Gastrocnemius medialis (tissue), 4 donors: ENCODE results near the gene EVL.

Experiments
- CTCF ChIP-seq, 5 experiments: fragments of 450-650 bp in 3 of 5; fragments of 200-600 bp in 2 of 5; sonication (generic) in 2 of 5; IDR thresholded peaks in 4 of 5; conservative IDR thresholded peaks in 1 of 5; 1 replicate in 4 of 5; 2 replicates in 1 of 5; pipeline ENCODE4 v1.5.1; 2016 to 2019; ENCODE audit warnings: antibody characterized with exemption in 5 of 5, mild to moderate bottlenecking in 3 of 5, moderate library complexity in 3 of 5
- POLR2A ChIP-seq, 2 donors: fragments of 450-650 bp; IDR thresholded peaks; one replicate each; pipeline ENCODE4 v1.6.1; 2017; ENCODE audit warnings: antibody characterized with exemption in 2 of 2, mild to moderate bottlenecking in 2 of 2, moderate library complexity in 2 of 2

GRCh38 chr14:100192250-100192671, 127.0 kb downstream of the EVL start:
- TF ChIP-seq CTCF (IDR thresholded peaks at IDR 0.05 in 4 of 5, conservative IDR thresholded peaks at IDR 0.05 in 1 of 5) (no peak), POLR2A (IDR thresholded peaks at IDR 0.05) (no peak)
